NK-92 treated with Interleukin-12 subunit alpha and Interleukin-12 subunit beta, amount 100 ng/mL, for 24 hours (cell line): ENCODE data around the gene SEC14L2.

Experiments
- DNase-seq: peaks from one replicate; lab custom pipeline; 2025; lab: John Stamatoyannopoulos, UW

Gene SEC14L2

DNA sequence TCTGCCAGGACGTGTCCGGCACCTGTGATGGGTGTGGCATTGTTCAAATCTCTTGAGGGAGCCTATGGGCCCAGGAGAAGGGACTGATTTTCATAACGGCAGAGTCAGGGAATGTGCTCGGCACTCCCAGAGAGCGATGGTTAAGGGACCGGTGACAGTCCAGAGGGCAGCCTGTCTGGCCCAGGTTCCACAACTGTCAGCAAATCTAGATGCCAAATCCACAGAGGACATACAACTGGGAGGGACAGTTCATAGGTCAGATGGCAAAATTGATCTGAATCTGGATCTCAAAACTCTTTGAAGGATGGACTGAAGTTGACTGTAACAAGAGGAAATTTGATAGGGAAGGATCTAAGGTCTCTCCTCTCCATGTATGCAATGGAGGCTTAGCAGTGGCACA, 7.5 kb downstream of the SEC14L2 start:
- DNase-seq = no peak

GRCh38 chr22:30405731-30406130, 8.9 kb downstream of the SEC14L2 start:
- no peak for DNase-seq

GRCh38 chr22:30406400-30406799, 9.6 kb downstream of the SEC14L2 start:
- no peak for DNase-seq

DNA sequence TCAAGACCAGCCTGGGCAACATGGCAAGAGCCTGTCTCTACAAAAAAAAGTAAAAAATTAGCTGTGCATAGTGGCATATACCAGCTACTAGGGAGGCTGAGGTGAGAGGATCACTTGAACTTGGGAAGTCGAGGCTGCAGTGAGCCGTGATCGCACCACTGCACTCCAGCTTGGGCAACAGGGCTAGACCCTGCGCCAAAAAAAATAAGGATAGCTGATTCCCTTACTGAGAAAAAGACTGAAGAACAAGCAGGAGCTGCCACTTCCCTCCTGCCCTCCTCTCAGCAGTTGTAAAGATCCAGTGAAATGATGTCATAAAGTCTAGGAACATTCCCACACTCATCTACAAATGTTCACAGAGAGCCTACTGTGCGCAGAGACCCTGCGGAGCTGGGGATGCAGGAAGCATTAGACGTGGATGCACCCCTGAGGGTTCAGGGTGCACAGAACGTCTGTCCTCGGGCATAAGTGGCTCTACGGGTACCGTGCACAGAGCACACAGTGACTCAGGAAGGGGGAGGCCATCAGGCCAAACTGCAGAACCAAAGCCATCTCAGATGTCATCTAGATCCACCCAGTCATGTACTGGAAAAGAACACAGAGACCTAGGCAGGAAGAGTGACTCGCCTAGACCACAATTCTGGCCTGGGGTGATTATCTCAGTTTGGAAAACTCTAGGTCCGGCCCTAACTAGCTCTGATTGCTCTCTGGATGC, 11.7 kb downstream of the SEC14L2 start:
- no peak for DNase-seq

DNA sequence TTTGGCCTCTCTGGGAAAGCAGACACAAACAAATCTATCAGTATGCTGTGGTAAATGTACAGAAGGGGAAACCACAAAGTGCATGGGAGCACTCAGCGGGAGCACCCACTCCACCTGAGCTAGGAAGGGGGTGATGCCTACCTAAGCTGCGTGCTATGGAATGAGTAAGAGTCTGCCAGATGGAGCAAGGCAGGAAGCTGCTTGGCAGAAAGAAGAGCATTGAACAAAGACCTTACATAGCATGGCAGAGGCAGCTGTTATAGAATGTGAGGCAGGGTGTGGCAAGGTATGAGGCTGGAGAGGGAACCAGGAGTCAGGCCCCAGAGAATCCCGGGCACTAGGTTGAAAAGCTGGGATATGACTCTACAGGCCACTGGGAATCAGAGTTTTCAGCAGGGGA, 15.0 kb downstream of the SEC14L2 start:
- no peak for DNase-seq

DNA sequence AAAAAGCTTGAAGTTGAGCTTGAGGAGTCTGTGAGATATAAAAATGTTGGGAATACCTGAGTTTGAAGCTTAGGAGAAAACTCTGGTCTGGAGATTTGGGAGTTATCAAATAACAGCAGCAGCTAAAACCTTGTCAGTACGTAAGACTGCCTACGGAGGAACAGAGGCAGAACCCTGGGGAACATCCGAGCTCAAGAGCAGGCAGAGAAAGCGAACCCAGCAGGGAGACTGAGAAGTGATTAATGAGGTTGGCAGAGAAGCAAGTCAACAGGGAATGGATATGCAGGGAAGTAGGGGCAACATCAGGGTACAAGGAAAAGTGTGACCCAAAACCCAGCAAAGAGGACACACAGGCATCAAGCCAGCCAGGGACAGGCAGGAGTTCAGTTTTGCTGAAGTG, 16.2 kb downstream of the SEC14L2 start:
- DNase-seq = no peak

DNA sequence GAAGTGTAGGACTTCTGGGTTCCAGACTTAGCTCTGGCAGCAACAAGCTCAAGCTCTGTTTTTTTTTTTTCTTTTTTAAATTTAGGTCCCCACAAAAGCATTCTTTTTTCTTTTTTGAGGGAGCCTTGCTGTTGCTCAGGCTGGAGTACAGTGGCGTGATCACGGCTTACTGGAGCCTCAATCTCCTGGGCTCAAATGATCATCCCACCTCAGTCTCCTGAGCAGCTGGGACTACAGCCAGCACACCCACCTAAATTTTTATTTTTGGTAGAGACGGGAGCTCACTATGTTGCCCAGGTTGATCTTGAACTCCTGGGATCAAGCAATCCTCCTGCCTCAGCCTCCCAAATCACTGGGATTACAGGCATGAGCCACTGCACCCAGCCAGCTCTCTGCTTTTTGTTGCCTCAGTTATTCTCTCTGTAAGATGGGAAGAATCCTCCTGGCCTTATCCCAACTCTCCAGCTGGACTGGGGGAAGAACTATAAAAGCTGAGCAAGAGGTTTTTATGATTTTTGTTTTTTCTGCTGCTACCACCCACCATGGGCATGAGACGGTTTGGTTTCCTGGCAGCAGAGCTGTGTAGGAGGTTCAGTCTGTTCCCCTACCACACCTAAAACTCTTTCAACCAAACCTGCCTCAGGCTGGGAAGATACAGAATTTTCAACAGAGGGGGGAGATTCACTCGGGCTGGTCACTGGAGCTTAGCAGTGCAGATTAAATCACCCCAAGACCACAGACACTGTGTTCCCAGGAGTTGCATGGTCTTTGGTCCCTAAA, 17.1 kb downstream of the SEC14L2 start:
- no peak for DNase-seq

GRCh38 chr22:30414525-30415047, 17.8 kb downstream of the SEC14L2 start:
- no peak for DNase-seq

GRCh38 chr22:30416403-30416802, 19.6 kb downstream of the SEC14L2 start:
- DNase-seq = no peak

DNA sequence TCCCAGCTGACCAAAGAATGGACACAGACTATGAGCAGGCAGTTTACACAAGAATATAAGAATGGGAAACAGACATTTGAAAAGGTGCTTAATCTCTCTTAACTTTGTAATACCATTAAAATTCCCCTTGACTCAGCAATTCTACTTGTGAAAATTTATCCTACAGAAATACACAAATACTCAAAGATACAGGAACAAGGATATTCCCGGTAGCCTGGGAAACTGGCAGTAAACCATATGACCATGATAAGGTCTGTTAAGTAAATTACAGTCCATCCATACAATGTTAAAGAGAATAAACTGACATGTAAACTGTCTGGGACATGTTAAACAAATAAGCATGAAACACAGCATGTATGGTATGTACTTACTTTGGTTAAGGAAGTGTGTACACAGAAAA, 20.0 kb downstream of the SEC14L2 start:
- no peak for DNase-seq

- DNase-seq = no peak
Measured at GRCh38 chr22:30420347-30421125, 23.7 kb downstream of the SEC14L2 start.

GRCh38 chr22:30421695-30422480, 25.1 kb downstream of the SEC14L2 start:
- DNase-seq = no peak

DNA sequence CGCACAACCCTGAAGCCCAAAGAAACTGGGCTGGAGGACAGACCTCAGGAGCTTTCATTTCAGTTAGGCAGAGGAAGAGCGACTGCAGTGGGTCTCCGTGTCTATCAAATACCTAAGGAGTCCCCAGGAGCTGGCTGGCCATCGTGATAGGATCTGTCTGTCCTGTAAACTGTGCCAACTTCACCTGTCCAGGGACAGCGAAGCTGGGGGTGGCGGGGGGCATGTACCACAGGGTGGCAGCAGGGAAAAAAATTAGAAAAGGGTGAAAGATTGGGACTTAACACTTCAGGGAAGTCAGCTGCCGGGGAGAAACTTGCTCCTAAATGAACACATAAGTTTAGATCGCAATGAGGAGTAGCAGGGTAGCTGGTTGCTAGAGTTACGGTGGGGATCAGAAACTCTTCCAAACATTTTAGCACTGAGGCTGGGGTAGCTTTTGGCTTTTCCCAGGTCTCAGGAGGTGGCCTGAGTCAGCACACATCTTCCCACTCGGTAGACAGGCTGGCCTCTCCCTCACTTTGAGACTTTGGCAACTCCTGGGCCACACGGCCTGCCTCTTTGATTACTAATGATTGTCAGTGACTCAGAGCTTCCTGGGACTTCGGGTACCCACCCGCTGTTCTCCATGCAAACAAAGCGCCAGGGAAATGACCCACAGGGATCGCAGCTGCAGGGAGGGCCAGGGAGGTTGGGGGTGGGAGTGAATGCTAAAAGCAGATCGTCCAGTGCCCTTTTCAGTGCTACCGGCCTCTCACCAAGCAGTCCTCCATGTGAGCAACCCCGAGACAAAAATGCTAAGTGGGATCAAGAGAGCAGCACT, 25.9 kb downstream of the SEC14L2 start:
- no peak for DNase-seq

GRCh38 chr22:30423301-30423958, 26.6 kb downstream of the SEC14L2 start:
- no peak for DNase-seq

DNA sequence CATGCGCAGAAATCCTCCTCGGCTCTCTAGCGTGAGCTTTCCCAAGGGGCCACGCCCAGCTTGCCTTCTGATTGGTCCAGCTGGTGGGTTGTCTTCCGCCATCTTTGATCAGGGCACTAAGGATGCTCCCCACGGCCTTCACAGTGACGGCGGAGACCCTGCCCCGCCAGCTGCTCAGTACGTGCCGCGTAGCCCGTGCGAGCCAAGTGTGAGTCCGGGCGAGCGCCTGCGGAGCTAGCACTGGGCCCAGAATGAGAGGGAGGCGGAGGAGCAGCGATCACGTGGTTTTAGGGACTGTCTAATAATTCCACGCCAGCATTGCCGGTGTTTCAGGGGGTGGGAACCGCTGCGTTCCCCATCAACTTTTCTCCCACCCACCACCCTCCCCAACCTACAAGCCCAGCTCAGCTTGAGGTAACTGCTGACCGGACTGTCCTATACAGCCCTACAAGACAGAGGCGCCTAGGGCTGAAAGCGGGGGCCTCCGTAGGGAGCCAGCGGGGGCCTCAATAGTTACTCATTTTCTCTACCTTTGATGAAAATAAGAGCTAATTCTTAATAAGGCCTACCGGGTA, 27.2 kb downstream of the SEC14L2 start:
- peak; percentile 97 for DNase-seq

DNA sequence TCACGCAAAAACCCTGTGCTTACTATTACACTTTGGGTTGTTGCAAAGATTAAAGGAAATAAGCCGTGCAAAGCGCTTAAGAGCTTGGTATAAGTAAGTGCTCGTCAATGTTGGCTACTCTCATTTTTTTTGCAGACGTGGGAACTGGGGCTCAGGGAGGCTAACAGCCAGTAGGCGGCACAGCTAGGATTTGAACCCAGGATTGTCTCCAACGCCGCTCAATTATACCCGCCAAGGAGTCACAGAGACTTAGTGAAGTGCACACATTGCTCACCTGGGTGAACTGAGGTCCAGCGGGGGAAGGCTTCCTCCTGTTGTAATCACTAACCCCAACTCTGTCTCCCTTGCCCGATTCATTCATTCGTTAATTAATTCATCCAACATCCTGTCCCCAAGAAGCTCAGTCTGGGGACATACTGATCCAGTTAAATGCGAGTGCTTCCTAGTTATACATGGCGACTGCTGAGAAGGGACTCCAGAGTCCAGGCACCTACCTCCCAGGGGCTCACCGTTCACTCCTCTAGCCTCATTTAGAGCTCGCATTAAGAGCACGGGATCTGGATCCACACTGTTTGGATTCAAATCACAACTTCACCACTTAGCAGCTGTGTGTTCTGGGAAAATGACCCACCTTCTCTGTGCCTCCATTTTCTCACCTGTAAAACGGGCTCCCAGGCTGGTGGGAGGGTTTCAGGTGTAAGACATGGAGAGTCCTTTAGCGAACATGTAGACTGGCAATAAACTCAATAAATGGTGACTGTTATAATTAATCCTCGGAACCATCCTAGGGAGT, 27.9 kb downstream of the SEC14L2 start:
- DNase-seq = no peak

- DNase-seq = no peak
Measured at GRCh38 chr22:30425327-30425615, 28.5 kb downstream of the SEC14L2 start.

DNA sequence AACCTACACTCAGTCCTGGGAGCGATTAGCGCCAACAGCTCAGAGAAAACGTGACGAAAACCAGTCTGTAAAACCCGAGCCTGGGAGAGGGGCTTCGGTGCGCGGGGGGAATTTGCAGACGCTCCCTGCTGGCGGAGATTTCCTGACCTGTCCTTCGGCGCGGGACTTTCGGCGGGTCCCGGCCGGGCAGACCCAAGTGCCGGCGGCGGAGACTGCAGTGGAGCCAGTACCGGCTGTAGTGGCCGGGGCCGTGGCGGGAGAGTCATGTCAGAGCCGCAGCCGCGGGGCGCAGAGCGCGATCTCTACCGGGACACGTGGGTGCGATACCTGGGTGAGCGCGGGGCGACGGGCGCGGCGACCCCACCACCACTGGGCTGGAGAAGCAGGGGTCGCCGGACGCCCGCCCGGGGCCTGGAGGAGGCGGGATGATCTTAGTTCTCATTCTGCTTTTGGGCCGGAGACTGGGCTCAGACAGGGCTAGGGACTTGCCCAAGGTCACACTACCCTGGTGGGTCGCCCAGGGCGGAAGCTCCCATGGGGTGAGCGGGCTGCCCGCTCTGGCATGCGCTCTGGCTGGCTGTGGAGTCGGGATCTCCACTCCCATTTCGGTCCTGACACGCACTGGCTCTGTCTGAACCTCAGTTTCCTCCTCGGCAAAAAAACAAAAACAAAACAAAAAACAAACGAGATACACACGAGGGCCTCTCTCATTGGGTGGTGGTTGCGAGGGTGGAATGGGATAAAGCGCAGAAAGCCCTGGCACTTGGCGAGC, 29.0 kb downstream of the SEC14L2 start, which contains the start of gene MTFP1:
Gene MTFP1, plus strand, starts transcription at position 153 of the 772 bp plus-strand sequence. Its CDS starts 112 bp downstream, at position 265.
- peak; percentile 44 for DNase-seq
